Left ventricle myocardium inferior (tissue), 1 donor: Measurements from ENCODE around the gene ATG4B. TPM values are rescaled to one million over a fixed set of nuclear protein-coding genes. Genes with fewer than 3 reads are reported as not detected.

Source experiments
- DNase-seq: peaks from one replicate; pipeline ENCODE4 v3.0.0-alpha.2; 2020
- H3K27ac ChIP-seq: fragments of 200-600 bp; replicated peaks from 2 replicates; pipeline ENCODE4 v1.8.0; 2021
- H3K27me3 ChIP-seq: fragments of 200-600 bp; 2 replicates; pipeline ENCODE4 v1.8.0; 2021; ENCODE audit warnings: low read depth
- H3K36me3 ChIP-seq: fragments of 200-600 bp; 2 replicates; pipeline ENCODE4 v1.8.0; 2021
- H3K4me1 ChIP-seq: fragments of 200-600 bp; 2 replicates; pipeline ENCODE4 v1.8.0; 2021
- H3K4me3 ChIP-seq: fragments of 200-600 bp; 2 replicates; pipeline ENCODE4 v1.8.0; 2021; ENCODE audit warnings: mild to moderate bottlenecking, moderate library complexity
- H3K9me3 ChIP-seq: fragments of 200-600 bp; replicated peaks from 2 replicates; pipeline ENCODE4 v1.8.0; 2021
- intact Hi-C: fragments of 100-400 bp; cut with micrococcal nuclease; formaldehyde crosslinking; loops from one replicate; pipeline ENCODE4 v1.11.0; 2022
- total RNA-seq: library from RNA; stranded (reverse); fragmentation: NEBNext Ultra II Directional; extraction: Animal tissue kit (Norgen Biotek cat#: 25700); gene quantifications from one replicate; pipeline ENCODE4 v1.2.1, GENCODE V29; 2021
- TF ChIP-seq, protein P1 (sequence below): fragments of 200-600 bp; IDR thresholded peaks from 2 replicates; pipeline ENCODE4 v1.8.0; 2021; ENCODE audit warnings: antibody characterized with exemption, mild to moderate bottlenecking, borderline replicate concordance
- donor health status: DM: no; HTN: yes; CAD: no; lungs with severe emphysema.

Gene ATG4B
- total RNA-seq, 1 donor from 2014 or later, result 39.9 TPM

DNA sequence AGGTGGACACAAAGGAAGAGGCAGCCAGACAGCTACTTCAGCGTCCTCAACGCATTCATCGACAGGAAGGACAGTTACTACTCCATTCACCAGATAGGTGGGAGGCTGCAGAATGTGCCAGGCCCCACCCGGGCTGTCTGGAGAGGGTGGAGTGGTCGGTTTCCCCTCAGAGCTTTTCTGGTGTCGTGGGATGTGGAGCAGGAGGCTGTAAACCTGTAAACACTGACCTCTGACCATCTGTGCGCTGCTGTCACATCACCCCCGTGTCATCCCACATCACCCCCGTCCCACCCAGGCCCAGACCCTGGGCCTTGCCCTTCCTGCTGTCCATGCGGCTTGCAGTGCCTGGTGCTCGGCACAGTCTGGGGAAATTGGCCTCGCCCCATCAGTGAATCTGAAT, 17.1 kb downstream of the ATG4B start:
- TF ChIP-seq, protein P1, sequence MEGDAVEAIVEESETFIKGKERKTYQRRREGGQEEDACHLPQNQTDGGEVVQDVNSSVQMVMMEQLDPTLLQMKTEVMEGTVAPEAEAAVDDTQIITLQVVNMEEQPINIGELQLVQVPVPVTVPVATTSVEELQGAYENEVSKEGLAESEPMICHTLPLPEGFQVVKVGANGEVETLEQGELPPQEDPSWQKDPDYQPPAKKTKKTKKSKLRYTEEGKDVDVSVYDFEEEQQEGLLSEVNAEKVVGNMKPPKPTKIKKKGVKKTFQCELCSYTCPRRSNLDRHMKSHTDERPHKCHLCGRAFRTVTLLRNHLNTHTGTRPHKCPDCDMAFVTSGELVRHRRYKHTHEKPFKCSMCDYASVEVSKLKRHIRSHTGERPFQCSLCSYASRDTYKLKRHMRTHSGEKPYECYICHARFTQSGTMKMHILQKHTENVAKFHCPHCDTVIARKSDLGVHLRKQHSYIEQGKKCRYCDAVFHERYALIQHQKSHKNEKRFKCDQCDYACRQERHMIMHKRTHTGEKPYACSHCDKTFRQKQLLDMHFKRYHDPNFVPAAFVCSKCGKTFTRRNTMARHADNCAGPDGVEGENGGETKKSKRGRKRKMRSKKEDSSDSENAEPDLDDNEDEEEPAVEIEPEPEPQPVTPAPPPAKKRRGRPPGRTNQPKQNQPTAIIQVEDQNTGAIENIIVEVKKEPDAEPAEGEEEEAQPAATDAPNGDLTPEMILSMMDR, result no peak
- Histone ChIP-seq H3K27me3 (no peaks in the 10 kb centered on the region), H3K4me3 (no peak overlapping the region), H3K27ac (no peak overlapping the region), H3K36me3 (peaks cover 77% of the 10 kb centered on the region), H3K4me1 (peaks cover 24% of the 10 kb centered on the region), H3K9me3 (no peaks in the 10 kb centered on the region)
- intact Hi-C loops, result no loop called here
- DNase-seq, result no peak

DNA sequence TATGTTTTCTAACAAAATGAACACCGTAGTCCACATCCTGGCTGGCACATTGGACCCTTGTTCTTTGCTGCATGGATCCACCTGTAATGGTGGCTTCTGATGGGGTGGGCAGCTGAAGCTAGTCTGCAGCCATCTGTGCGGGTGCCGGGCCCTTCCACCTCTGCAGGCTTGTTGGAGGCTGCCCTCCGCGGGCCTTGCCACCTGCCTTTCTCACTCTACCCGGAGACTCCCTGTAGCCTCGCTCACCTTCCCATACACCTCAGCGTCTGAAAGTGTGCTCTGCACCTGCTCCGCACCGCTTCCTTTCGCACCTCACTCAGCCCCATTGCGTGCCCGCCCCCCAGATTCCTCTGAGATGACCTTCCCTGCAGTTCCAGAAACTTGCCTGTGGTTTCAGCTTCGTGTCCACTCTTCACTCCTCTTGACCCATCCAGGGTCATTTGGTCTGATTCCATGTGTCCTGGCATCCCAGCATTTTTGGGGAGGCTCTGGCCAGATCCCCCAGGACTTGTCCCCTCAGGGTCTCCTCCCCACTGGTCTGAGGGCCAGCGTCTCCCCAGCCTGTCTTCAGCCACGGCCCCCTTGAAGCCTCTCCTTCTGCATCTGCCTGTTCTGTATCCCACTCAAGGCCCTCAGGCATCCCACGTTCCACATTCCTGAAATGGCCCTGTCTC, 18.2 kb downstream of the ATG4B start:
- no peak overlapping the region for H3K4me3 ChIP-seq
- H3K27me3 ChIP-seq, result no peaks in the 10 kb centered on the region
- peaks cover 14% of the 10 kb centered on the region for H3K4me1 ChIP-seq
- peak overlapping the region; percentile 46 for H3K27ac ChIP-seq
- no peaks in the 10 kb centered on the region for H3K9me3 ChIP-seq
- intact Hi-C loops, result no loop called here
- TF ChIP-seq, protein P1, result no peak
- DNase-seq, result no peak
- H3K36me3 ChIP-seq, result peaks cover 88% of the 10 kb centered on the region

DNA sequence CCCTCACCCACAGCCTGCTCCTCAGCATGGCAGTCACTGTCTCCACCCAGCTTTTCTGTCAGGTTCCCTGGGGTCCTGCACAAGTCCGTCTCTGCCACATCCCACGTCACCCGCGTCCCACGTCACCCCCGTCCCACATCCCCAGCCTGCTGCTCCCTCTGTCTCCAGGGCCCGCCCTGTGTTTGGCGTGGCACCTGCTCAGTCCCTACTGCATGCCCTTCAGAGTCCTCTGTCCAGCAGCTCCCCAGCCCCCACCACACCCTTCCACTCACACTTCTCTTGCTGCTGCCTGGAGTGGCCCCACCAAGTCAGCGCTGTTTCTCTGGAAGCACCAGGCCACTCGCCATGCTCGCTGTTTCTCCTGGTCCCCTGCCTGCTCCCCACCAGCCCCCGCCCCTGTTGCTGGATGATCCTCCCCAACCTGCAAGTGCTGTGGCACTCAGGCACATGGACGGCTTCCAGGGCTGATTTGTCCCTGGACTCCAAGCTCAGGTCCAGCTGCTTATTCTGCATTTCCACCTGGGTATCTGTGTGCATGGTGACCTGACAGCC, 18.8 kb downstream of the ATG4B start:
- Histone ChIP-seq H3K27ac (peak overlapping the region; percentile 46), H3K4me1 (peaks cover 14% of the 10 kb centered on the region), H3K4me3 (no peak overlapping the region), H3K9me3 (no peaks in the 10 kb centered on the region), H3K27me3 (no peaks in the 10 kb centered on the region), H3K36me3 (peaks cover 89% of the 10 kb centered on the region)
- intact Hi-C loops, result no loop called here
- TF ChIP-seq, protein P1, result no peak
- peak; percentile 41 for DNase-seq

DNA sequence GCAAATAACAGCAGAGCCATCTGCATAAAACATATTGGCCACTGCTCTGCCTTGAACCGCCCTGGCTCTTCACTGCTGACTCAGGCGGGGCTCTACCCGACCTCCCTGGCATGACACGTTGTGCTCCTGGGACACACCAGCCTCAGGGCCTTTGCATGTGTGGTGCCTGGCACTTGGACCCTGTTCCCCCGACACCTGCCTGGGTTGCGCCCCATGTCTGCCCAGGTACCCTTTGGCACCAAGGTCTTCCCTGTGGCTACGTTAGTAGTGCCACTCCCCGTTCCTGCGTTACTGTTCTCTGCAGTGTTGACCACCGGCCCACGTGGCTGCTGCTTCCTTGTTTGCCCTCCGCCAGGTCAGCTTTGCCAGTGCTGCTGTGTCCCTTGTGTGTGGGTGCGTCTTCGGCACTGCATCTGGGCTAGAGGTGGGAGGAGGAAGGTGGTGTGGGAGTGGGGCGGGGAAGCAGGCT, 20.3 kb downstream of the ATG4B start:
- no peak overlapping the region for H3K4me3 ChIP-seq
- TF ChIP-seq, protein P1, result no peak
- no peak for DNase-seq
- peaks cover 14% of the 10 kb centered on the region for H3K4me1 ChIP-seq
- no peaks in the 10 kb centered on the region for H3K9me3 ChIP-seq
- no peak overlapping the region for H3K27ac ChIP-seq
- peaks cover 86% of the 10 kb centered on the region for H3K36me3 ChIP-seq
- no peaks in the 10 kb centered on the region for H3K27me3 ChIP-seq
- intact Hi-C loops, result no loop called here

DNA sequence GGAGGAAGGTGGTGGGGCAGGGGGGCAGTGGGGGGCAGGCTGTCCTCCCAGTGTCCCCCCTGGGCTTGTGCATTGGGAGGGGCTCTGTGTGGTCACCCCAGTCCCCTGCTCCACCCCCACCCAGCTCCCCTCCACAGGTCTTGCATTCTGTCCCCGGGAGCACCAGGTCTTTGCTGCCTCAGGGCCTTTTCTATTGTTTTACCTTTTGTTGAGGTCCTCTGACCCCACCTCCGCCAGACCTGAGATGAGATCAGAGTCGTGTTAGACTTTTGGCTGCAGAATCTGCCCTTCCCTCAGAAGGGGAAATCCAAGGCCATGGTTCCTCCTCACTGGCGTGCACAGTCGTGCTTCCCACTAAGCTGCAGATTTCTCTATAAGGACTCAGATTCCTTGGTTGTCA, 20.8 kb downstream of the ATG4B start:
- Histone ChIP-seq H3K9me3 (no peaks in the 10 kb centered on the region), H3K36me3 (peaks cover 81% of the 10 kb centered on the region), H3K4me1 (peaks cover 14% of the 10 kb centered on the region), H3K27ac (no peak overlapping the region), H3K4me3 (no peak overlapping the region), H3K27me3 (no peaks in the 10 kb centered on the region)
- TF ChIP-seq, protein P1, result no peak
- no peak for DNase-seq
- intact Hi-C loops, result no loop called here
